Measurements from ENCODE around the gene EHD3.
"Not testable (repeated sequence)": the region's sequence is repeated elsewhere in the genome, so short reads cannot be mapped to it uniquely, and the experiment has no call there.

Gene EHD3

GRCh38 chr2:31266804-31267203, 32.9 kb downstream of the EHD3 start:
- Mint-ChIP-seq H3K36me3 (peaks cover 10 to 17% of the 10 kb centered on the region in 2 donors), H3K4me1 (peaks cover 5 to 13% of the 10 kb centered on the region in 2 donors), H3K4me3 (no peak overlapping the region), H3K27ac (no peak overlapping the region), H3K27me3 (no peaks in the 10 kb centered on the region), H3K9me3 (no peaks in the 10 kb centered on the region)
- DNase-seq (no peak), ATAC-seq (replicated peaks) (no peak)

GRCh38 chr2:31267437-31268120, 33.6 kb downstream of the EHD3 start:
- H3K27me3 Mint-ChIP-seq, result no peaks in the 10 kb centered on the region
- DNase-seq (no peak), ATAC-seq (replicated peaks) (no peak)
- H3K4me3 Mint-ChIP-seq, result no peak overlapping the region
- peaks cover 10 to 17% of the 10 kb centered on the region in 2 donors for H3K36me3 Mint-ChIP-seq
- no peak overlapping the region for H3K27ac Mint-ChIP-seq
- peaks cover 5 to 13% of the 10 kb centered on the region in 2 donors for H3K4me1 Mint-ChIP-seq
- no peaks in the 10 kb centered on the region for H3K9me3 Mint-ChIP-seq

- Mint-ChIP-seq H3K4me1 (peaks cover 4 to 13% of the 10 kb centered on the region in 2 donors), H3K9me3 (no peaks in the 10 kb centered on the region), H3K4me3 (no peak overlapping the region), H3K27ac (no peak overlapping the region), H3K27me3 (no peaks in the 10 kb centered on the region), H3K36me3 (peaks cover 10 to 17% of the 10 kb centered on the region in 2 donors)
- ATAC-seq (replicated peaks) (no peak), DNase-seq (no peak)
Measured at GRCh38 chr2:31268344-31268743, 34.4 kb downstream of the EHD3 start.

GRCh38 chr2:31269087-31269486, 35.1 kb downstream of the EHD3 start:
- Mint-ChIP-seq H3K4me1 (peaks cover 3 to 13% of the 10 kb centered on the region in 2 donors), H3K36me3 (peaks cover 10 to 17% of the 10 kb centered on the region in 2 donors), H3K4me3 (no peak overlapping the region), H3K9me3 (no peaks in the 10 kb centered on the region), H3K27ac (no peak overlapping the region), H3K27me3 (no peaks in the 10 kb centered on the region)
- ATAC-seq (replicated peaks) (no peak), DNase-seq (no peak)

GRCh38 chr2:31270131-31270530, 36.2 kb downstream of the EHD3 start:
- DNase-seq (no peak), ATAC-seq (replicated peaks) (peak in 1 of 2 donors; percentile 53)
- Mint-ChIP-seq H3K27me3 (peaks cover 0 to 6% of the 10 kb centered on the region in 2 donors), H3K36me3 (peaks cover 10 to 17% of the 10 kb centered on the region in 2 donors), H3K4me3 (no peak overlapping the region), H3K9me3 (no peaks in the 10 kb centered on the region), H3K4me1 (peaks cover 3 to 13% of the 10 kb centered on the region in 2 donors), H3K27ac (no peak overlapping the region)

GRCh38 chr2:31270822-31271231, 36.9 kb downstream of the EHD3 start:
- ATAC-seq (replicated peaks), result no peak

GRCh38 chr2:31271851-31272267, 37.9 kb downstream of the EHD3 start:
- H3K4me3 Mint-ChIP-seq, result no peak overlapping the region
- peaks cover 0 to 7% of the 10 kb centered on the region in 2 donors for H3K27me3 Mint-ChIP-seq
- peaks cover 3 to 13% of the 10 kb centered on the region in 2 donors for H3K4me1 Mint-ChIP-seq
- ATAC-seq (replicated peaks) (no peak), DNase-seq (no peak)
- H3K27ac Mint-ChIP-seq, result no peak overlapping the region
- H3K36me3 Mint-ChIP-seq, result peaks cover 3 to 7% of the 10 kb centered on the region in 2 donors
- no peaks in the 10 kb centered on the region for H3K9me3 Mint-ChIP-seq

More at GRCh38 chr2:31270822-31271231, 36.9 kb downstream of the EHD3 start:
- H3K27me3 Mint-ChIP-seq, result peaks cover 0 to 7% of the 10 kb centered on the region in 2 donors
- peaks cover 10 to 17% of the 10 kb centered on the region in 2 donors for H3K36me3 Mint-ChIP-seq
- peaks cover 3 to 13% of the 10 kb centered on the region in 2 donors for H3K4me1 Mint-ChIP-seq
- DNase-seq, result no peak
- H3K9me3 Mint-ChIP-seq, result no peaks in the 10 kb centered on the region
- no peak overlapping the region for H3K4me3 Mint-ChIP-seq
- no peak overlapping the region for H3K27ac Mint-ChIP-seq

GRCh38 chr2:31274401-31275075, 40.6 kb downstream of the EHD3 start:
- Mint-ChIP-seq H3K27ac (no peak overlapping the region), H3K4me1 (peaks cover 0 to 13% of the 10 kb centered on the region in 2 donors), H3K27me3 (peaks cover 0 to 7% of the 10 kb centered on the region in 2 donors), H3K36me3 (no peaks in the 10 kb centered on the region), H3K4me3 (no peak overlapping the region), H3K9me3 (no peaks in the 10 kb centered on the region)
- ATAC-seq (replicated peaks), result no peak
- DNase-seq, result no peak

- ATAC-seq (replicated peaks) (no peak), DNase-seq (no peak)
- peaks cover 0 to under 1% of the 10 kb centered on the region in 2 donors for H3K4me1 Mint-ChIP-seq
- H3K9me3 Mint-ChIP-seq, result no peaks in the 10 kb centered on the region
- no peak overlapping the region for H3K27ac Mint-ChIP-seq
- peaks cover 0 to 7% of the 10 kb centered on the region in 2 donors for H3K27me3 Mint-ChIP-seq
- H3K36me3 Mint-ChIP-seq, result no peaks in the 10 kb centered on the region
- no peak overlapping the region for H3K4me3 Mint-ChIP-seq
Measured at GRCh38 chr2:31275976-31276375, 42.0 kb downstream of the EHD3 start.

DNA sequence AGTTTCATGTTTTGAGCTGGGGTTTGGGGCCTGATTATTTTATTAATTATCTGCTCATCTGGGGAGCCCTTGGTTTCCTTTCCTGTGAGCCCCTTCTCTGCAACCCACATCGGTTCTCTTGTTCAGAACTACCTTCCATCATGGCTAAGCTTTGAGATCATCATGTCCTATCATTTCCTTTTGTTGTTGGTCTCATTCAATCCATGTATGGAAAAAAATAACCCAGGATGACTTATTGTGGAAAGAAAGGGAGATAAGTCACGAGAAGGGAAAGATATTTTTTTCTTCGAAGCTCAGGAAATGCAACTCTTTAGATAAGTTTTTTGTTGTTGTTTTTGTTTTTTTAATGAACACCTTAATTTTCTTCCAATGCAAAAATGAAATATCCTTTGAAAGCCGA, 43.7 kb downstream of the EHD3 start:
- Mint-ChIP-seq H3K4me3 (no peak overlapping the region), H3K36me3 (no peaks in the 10 kb centered on the region), H3K4me1 (no peaks in the 10 kb centered on the region), H3K9me3 (no peaks in the 10 kb centered on the region), H3K27me3 (peaks cover 0 to 7% of the 10 kb centered on the region in 2 donors), H3K27ac (no peak overlapping the region)
- no peak for ATAC-seq (replicated peaks)
- no peak for DNase-seq

GRCh38 chr2:31282634-31283033, 48.7 kb downstream of the EHD3 start:
- peaks cover 6 to 9% of the 10 kb centered on the region in 2 donors for H3K4me1 Mint-ChIP-seq
- H3K4me3 Mint-ChIP-seq, result no peak overlapping the region
- DNase-seq (no peak), ATAC-seq (replicated peaks) (no peak)
- H3K9me3 Mint-ChIP-seq, result no peaks in the 10 kb centered on the region
- H3K36me3 Mint-ChIP-seq, result no peaks in the 10 kb centered on the region
- H3K27me3 Mint-ChIP-seq, result no peaks in the 10 kb centered on the region
- no peak overlapping the region for H3K27ac Mint-ChIP-seq

DNA sequence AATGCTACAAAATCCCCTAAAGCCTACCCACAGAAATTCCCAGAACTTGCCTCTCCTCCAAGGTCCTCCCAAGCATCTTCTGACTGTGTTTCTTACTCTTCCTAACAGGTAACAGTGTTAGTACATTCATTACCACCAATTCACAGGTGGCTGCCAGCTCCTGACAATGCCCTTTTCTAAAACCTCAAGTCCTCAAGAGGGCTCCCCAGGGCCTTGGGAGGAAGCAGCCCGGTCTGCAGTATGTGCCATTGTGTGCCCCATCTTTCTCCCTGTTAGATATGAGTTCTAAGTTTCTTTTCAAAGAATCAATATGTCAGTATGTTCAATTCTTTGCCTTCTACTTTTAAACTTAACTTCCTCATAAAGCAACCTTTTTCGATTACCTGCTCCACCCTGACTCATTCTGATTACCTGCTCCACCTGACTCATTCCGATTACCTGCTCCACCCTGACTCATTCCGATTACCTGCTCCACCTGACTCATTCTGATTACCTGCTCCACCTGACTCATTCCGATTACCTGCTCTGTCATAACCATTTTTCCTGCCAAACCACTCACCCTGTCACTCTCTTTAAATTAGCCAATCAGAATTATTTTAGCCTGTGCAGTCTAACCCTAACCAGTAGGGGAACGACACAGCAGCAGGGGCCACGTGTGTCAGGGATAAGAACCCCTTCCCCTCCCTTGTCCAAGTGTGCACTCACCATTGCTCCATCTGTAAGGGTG, 49.4 kb downstream of the EHD3 start:
- DNase-seq, H3K4me3 Mint-ChIP-seq, H3K27ac Mint-ChIP-seq, H3K36me3 Mint-ChIP-seq, H3K27me3 Mint-ChIP-seq, H3K9me3 Mint-ChIP-seq, H3K4me1 Mint-ChIP-seq: not testable (repeated sequence)
- ATAC-seq (replicated peaks), result peak in 1 of 2 donors; percentile 42

DNA sequence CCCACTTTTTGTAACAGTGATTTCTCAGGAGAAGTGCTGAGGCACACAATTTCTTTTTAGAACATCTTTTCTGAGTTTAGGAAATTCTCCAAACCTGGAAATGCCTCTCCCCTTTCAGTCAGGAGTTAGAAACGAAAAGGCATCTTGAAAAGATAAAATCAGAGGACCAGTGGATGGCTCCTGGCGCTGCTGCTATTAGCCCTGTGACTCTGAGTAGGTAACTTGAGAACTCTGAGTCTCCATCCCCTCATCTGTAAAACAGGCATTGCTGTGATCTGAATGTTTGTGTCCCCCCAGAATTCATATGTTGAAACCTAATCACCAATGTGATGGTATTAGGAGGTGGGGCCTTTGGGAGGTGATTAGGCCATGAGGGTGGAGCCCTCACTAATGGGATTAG, 50.2 kb downstream of the EHD3 start:
- ATAC-seq (replicated peaks) (no peak), DNase-seq (no peak)
- Mint-ChIP-seq H3K27ac (no peak overlapping the region), H3K4me3 (no peak overlapping the region), H3K27me3 (no peaks in the 10 kb centered on the region), H3K9me3 (no peaks in the 10 kb centered on the region), H3K36me3 (no peaks in the 10 kb centered on the region), H3K4me1 (peaks cover 6 to 9% of the 10 kb centered on the region in 2 donors)

- no peak for ATAC-seq (replicated peaks)
Measured at GRCh38 chr2:31286230-31286629, 52.3 kb downstream of the EHD3 start.

More at GRCh38 chr2:31286230-31286629, 52.3 kb downstream of the EHD3 start:
- Mint-ChIP-seq H3K36me3 (no peaks in the 10 kb centered on the region), H3K9me3 (no peaks in the 10 kb centered on the region), H3K27ac (no peak overlapping the region), H3K4me1 (peaks cover 6 to 9% of the 10 kb centered on the region in 2 donors), H3K4me3 (no peak overlapping the region), H3K27me3 (no peaks in the 10 kb centered on the region)
- no peak for DNase-seq

Data from stimulated activated naive B cell treated with anti-CD40 and anti-IgM and Interleukin-4, amounts not matched to agents 10 μg/mL and 1 μg/mL and 100 μg/mL, for 72 hours (primary cell).